GM21786 (cell line): Measurements from ENCODE around the gene GLT6D1.

Experiments
- ATAC-seq: cut with Tn5 transposase; IDR thresholded peaks from one replicate; pipeline ENCODE4 v1.9.1; 2021; ENCODE audit not compliant: unreplicated experiment

GLT6D1 gene

DNA sequence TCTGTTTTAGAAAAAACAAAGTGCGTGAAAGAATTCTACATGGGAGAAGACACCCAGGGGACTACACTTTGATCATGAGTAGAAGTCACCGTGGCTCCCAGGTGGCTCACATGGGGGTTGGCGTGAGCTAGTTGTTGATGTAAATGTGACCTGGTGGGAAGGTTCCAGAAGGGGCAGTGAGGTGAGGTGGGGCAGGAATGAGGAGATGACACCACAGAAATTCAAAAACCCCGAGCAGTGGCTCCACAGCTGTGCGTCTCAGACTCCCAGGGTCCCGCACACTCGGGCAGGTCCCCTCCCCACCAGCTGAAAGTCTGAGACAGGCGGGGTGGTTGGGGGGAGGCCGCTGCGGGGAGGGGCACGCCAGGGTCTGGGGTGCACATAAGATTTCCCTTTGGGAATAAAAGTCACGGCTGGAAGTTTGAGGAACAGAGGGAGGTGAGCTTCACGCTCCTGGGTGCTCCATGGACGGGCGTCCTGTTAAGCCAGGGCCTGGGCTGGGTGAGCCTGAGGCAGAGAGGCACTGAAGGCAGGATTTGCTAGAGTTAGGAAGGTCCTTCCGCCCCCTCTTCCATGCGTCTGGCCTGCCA, 29.9 kb downstream of the GLT6D1 start:
- no peak for ATAC-seq

DNA sequence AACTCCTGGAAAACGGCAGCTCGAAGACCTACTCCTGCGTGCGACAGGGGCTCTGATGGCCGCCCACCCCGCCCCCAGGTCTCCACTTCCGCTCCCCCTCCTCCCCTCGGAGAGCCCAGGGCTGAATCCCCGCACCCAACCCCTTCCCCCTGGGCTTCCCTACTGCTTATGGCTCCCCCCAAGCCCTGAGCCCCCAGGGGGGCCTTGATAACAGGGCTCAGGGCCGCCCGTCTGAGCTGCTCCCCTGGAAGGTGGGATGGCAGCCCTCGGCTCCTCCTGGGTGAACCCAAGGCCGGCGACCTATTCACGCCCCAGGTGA, 30.4 kb downstream of the GLT6D1 start:
- no peak for ATAC-seq

DNA sequence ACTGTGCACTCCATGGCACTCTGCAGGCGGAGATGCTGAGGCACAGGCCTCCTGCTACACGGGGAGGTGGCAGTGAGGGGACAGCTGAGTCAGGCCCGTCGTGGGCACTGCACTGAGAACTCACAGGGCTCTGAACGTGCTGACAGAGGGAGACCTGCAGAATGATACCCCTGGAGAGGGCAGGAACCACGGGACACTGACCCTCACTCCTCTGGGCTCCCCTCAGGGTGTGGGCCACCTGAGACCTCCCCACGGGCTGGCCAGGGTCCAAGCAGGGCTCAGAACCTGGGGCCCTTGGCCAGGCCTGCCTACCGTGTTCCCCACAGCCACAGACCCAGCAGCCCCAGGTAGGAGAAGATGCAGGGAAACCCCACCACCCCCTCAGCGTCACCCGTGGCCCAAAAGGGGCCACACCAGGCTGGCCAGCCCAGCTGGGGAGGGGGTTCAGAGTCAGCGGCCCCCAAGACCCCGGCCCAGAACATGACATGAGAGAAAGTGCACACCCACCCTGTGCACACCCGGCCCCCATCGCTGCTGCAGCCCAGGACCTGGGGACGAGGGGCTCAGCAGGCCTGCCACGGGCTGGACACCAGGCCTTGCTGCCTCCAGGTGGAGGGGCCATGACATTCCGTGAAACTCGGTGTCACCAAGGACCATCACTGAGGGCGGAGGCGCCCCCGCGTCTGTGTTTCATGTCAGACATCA, 30.9 kb downstream of the GLT6D1 start:
- ATAC-seq: no peak

DNA sequence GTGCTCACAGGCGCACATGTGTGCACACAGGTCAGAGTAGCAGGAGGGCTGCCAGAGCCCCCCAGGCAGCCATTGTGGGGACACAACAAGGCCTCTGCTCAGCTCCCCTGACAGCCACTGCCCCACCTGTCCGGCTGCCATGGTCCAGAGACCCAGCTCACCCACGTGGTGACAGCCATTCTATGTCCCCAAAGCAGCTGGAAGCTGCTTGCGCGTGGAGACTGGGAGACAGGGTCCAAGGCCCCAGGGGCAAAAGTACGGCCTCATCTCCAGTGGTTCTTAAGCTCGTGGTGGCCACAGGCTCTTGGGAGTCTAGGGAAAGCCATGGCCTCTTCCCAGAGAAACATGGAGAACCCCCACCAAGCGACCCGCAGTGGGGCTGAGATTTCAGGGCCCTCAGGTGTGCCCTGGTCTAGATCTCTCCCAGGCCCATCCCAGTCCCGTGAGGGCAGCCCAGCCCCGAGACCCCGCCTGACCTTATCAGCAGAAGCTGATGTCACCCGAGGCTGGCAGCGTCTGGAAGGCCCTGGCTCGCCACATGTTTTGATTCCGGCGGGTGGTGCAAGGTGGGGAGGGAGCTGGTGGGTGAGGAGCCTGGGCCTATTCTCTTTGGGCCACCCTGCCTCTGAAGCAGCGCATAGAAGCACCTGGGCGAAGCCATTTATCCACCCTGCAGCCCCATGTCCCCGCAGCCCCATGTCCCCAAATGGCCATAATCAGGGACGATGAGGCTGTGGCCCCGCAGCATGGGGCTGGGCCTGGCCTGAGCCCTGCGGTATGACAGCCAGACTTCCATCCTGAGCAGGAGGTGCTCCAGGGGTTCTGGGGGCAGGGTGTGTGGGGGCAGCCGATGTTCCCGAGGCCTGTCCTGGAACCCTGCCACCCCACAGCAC, 31.7 kb downstream of the GLT6D1 start:
- ATAC-seq: no peak

DNA sequence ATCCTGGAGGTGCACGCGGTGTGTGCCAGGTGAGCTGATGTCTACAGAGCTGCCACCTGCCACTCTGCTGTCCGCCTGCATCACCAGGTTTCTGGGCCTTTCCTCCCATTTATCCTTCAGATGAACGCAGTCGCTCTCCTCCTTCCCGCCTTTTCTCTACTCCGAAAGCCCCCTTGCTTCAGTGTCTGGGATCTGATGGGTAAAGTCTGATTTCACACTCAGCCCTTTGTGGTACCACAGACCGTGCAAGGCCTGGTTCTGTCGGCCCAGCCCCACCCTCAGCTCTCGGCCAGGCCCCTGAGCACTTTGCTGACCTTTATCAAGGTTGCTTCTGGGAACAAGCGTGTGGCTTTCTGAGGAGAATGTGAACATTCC, 32.5 kb downstream of the GLT6D1 start:
- ATAC-seq: no peak

- no peak for ATAC-seq
Observed at GRCh38 chr9:135605238-135605781, 34.0 kb downstream of the GLT6D1 start.

GRCh38 chr9:135604437-135605237, 34.7 kb downstream of the GLT6D1 start:
- no peak for ATAC-seq

DNA sequence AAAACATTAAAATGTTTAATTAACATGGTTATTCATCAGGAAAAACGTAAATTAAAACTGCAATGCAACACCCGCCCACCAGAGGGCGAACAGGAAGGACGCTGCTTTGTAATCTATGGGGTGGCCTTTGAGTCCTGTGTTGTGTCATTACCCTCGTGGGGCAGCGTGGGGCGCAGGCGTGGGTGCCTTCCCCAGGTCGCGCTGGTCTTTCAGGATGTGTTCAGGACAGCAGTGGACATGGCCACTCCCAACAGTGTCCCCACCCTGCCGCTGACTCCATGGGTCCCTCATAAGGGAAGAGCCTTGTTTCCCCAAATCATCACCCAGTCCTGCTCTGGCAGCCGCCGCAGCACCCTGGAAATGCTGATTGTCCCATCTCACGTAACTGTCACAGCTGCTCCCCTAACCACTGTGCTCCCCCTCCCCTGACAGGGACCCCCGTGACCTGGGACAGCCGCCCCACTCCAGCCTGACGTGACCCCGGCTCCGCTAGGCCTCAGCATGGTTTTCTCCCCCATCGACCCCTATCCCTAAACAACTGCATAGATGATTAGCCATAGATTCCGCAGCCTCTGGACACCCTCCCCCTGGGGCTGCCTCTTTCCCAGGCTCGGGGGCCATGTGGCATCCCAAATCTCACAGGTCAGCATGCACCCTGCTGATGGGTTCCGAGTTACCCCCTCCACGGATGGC, 36.4 kb downstream of the GLT6D1 start:
- no peak for ATAC-seq

DNA sequence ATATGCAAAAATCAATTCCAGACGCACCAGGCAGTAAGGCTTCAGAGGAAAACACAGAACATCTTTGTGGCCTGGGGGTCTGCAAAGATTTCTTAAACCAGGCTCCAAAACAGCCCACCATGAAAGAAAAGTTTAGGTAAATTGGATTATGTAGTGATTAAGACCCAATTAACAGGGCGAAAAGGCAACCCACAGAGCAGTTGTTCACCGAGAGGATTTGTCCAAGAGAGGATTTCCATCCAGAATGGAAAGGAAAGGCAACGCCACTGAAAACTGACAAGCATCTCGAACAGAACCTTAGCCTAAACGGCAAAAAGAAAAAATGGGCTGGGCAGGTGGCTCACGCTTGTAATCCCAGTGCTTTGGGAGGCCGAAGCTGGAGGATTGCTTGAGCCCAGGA, 37.4 kb downstream of the GLT6D1 start:
- ATAC-seq: no peak

DNA sequence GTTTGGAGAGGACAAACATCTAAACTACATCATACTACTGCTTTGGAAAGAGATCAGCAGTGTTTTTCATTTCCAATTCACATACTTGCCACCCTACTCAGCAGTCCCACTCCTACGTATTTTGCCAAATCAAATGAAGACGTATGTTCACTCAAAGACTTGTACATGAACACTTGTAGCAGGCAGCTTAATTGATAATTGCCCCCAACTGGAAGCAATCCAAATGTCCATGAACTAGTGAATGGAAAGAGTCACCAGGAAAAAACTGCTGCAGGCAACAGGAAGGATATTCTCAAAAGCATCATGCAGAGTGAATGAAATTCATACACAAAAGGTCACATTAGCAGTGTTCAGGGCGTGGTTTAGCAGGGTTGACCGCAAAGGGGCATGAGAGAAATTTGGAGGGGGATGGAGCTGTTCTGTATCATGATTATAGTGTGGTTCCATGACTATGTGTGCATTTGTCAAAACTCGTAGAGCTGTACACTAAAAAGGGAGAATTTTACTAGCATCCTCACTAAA, 39.0 kb downstream of the GLT6D1 start:
- ATAC-seq: no peak

- ATAC-seq: no peak
Observed at GRCh38 chr9:135596211-135596610, 43.1 kb downstream of the GLT6D1 start.

- ATAC-seq: no peak
Observed at GRCh38 chr9:135592625-135593024, 46.7 kb downstream of the GLT6D1 start.

DNA sequence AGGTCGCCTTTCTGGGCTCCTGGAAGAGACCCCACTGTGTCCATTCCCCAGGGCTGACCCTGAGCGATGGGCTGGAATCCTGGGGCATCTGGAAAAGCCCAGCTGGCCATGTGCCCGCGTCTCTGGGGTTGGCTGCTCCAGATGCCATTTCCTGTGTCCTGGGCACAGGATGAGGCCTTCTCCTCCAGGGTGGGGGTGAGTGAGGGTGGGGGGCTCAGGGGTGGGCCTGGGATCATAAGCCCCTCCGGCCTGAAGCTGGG, 47.1 kb downstream of the GLT6D1 start:
- no peak for ATAC-seq

DNA sequence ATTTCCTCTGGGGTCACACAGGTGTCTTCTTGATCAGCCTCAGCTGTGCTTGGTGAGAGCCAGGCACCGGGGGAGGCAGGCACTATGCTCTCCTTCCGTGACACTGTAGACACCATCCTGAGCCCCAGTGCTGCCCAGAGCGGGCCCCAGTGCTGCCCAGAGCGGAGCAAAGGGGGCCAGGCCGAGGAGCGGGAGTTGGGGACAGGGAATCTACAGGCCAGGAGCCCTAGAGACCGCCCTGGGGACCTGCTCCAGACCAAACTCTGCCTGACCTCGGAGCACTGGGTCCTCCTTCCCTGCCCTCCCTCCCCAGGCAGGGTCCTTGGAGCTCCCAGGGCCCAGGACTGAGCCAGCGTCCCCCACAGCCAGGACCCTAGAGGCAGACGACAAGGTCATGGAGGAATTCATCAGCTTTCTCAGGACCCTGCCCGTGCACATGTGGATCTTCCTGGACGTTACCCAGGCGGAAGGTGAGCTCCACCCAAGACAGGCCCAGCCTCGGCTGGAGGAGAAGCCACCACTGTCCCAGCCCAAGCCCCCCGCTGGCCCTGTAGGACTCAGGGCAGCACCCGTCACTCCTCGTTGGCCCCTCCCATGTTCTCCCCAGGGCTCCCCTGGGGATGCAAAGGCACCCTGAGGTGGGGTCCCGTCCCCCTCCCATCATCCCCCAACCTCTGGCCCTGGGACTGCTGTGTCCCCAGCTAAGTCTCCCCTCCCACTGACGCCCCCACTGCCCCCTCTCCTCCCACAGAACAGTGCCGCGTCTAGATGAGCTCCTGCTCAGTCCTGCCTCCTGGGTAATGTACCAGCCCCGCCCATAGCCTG, 47.6 kb downstream of the GLT6D1 start:
- ATAC-seq: no peak

DNA sequence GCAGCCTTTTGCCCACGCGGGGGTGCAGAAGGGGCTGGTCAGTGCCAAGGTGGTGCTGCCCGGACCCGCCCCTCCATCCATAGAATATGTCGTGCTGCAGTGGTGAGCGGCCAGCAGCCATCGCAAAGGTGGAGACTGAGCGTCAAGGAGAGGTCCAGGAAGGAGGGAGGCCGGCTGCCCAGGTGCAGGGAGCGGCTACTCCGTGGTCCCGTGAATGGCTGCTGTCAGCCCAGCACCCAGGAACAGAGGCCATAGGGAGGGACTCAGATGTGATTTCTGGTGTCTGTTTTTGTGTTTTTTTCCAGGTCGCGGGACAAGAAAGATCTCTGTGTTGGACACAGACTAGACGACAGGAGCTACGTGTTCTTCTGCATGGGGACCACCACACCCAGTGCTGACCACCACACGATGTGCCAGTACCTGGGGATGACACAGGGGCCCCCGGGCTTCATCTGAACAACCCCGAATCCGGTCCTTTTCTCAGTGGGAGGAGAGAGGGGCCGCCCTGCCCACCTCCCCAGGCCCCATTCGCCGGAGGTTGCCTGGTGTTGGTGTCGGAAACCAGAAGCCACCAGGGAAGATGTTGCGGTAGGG, 48.8 kb downstream of the GLT6D1 start:
- ATAC-seq: no peak

DNA sequence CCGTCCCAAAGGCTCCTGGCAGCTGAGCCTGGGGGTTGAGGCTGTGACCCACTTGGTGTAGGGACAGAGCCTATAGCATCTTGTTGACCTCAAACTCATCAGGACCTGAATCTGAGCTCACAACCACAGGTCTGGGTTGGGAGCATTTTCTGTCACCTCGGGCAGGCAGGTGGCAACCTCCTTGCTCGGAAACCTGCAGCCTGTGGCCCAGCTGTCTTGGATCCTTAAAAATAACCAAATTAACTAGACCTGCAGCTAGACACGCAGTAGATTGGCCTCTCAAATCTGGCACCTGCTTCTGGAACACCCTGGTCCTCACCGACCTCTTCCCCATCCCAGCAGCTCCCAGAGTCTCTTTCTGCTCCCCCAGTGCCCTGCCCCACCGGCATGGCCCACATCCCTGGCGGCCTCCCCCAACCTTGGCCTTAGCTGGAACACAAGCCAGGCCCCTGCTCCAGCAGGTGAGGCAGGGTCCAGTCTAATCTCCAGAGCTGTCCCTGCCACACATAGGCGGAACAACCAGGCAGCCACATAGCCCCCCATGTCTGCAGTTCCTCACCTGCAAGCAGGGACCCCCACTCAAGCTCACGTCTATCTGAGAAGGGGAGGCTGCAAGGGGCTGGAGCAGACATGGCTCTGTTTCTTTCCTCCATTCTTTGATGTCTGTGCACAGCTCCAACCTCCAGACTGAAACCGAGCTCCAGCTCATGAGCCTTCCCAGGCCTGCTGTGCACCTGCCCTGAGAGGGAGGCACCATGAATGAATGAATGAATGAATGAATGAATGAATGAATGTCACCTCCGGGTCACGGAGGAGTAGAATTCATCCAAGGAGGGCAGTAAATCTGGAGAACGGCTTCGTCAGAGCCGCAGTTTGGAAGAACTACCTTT, 49.5 kb downstream of the GLT6D1 start:
- ATAC-seq: no peak

DNA sequence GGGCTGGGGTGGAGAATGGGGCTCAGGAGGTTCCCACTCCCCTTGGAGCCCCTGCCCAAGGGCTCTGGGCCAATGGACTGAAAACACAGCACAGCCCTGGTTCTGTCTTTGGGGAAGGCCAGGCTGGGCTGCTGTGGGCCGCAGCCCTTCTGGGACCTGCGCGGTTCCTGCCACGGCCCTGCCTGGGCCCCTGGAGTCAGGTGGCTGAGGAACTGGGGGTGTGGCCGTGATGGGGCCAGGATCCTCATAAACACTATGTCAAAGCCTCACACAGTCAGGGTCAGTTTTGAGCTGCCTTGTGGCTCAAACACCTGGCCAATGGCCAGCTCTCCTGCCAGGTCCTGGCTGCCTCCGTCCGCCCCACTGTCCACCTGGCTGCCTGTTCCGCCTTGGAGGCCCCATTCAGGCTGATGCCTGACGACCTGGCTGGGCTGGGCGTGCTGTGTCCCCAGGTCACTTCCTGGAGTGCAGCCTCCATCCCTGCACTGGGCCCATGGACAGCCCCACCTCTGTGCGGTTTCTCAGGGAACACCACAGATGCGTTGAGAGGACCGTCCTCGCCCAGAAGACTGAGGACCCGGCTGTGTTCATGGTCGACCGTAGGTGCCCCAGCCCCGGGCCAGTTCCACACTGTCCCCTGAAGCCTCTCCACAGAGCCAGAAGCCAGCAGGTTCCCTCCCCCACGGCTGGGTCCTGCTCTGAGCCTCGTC, 50.3 kb downstream of the GLT6D1 start:
- no peak for ATAC-seq

GRCh38 chr9:135588371-135588770, 51.0 kb downstream of the GLT6D1 start:
- ATAC-seq: no peak
